ENCODE data around the gene PA2G4. TPM values are rescaled to one million over a fixed set of nuclear protein-coding genes. Genes with fewer than 3 reads are reported as not detected.
"Not testable (repeated sequence)": the region's sequence is repeated elsewhere in the genome, so short reads cannot be mapped to it uniquely, and the experiment has no call there.

PA2G4 gene
- total RNA-seq, 1 donor from 2014 or later = 141 TPM

- Mint-ChIP-seq H3K27me3 (peaks cover 4% of the 10 kb centered on the region), H3K4me3 (peak within 1 kb of the TSS; percentile 99), H3K4me1 (ENCODE audit: unreplicated experiment) (peaks cover 15% of the 10 kb centered on the region), H3K36me3 (peaks cover 31% of the 10 kb centered on the region), H3K27ac (peak within 1 kb of the TSS; percentile 98), H3K9me3 (no peaks in the 10 kb centered on the region)
- peak; percentile 93 for DNase-seq (ENCODE audit: extremely low spot score, unreplicated experiment)
- peak; percentile 6 for TF ChIP-seq CTCF (conservative IDR thresholded peaks at IDR 0.05)
Observed at GRCh38 chr12:56116267-56117081, 12.1 kb downstream of the PA2G4 start, which contains the start of gene RPL41. RPL41 (plus strand) TSS chr12:56116633.

- peak overlapping the region; percentile 99 for H3K4me3 Mint-ChIP-seq
- H3K4me1 Mint-ChIP-seq (ENCODE audit: unreplicated experiment) = peaks cover 15% of the 10 kb centered on the region
- peak overlapping the region; percentile 98 for H3K27ac Mint-ChIP-seq
- not testable (repeated sequence) for H3K9me3 Mint-ChIP-seq; DNase-seq (ENCODE audit: extremely low spot score, unreplicated experiment); H3K27me3 Mint-ChIP-seq
- peaks cover 29% of the 10 kb centered on the region for H3K36me3 Mint-ChIP-seq
Observed at GRCh38 chr12:56117082-56117706, 12.8 kb downstream of the PA2G4 start.

GRCh38 chr12:56117778-56118687, 13.7 kb downstream of the PA2G4 start, which contains the start of gene ZC3H10:
ZC3H10 (plus strand) TSS chr12:56118266; CDS start chr12:56120563, 2,297 bp downstream.
- H3K27ac Mint-ChIP-seq = peak within 1 kb of the TSS; percentile 98
- peak; percentile 98 for DNase-seq (ENCODE audit: extremely low spot score, unreplicated experiment)
- peaks cover 4% of the 10 kb centered on the region for H3K27me3 Mint-ChIP-seq
- H3K9me3 Mint-ChIP-seq = no peaks in the 10 kb centered on the region
- H3K4me3 Mint-ChIP-seq = peak within 1 kb of the TSS; percentile 99
- peaks cover 15% of the 10 kb centered on the region for H3K4me1 Mint-ChIP-seq (ENCODE audit: unreplicated experiment)
- TF ChIP-seq CTCF (conservative IDR thresholded peaks at IDR 0.05) = peak; percentile 60
- peaks cover 27% of the 10 kb centered on the region for H3K36me3 Mint-ChIP-seq

GRCh38 chr12:56118688-56119357, 14.5 kb downstream of the PA2G4 start:
- peak overlapping the region; percentile 99 for H3K4me3 Mint-ChIP-seq
- DNase-seq (ENCODE audit: extremely low spot score, unreplicated experiment) = no peak
- no peaks in the 10 kb centered on the region for H3K9me3 Mint-ChIP-seq
- peaks cover 4% of the 10 kb centered on the region for H3K27me3 Mint-ChIP-seq
- TF ChIP-seq CTCF (conservative IDR thresholded peaks at IDR 0.05) = no peak
- H3K36me3 Mint-ChIP-seq = peaks cover 21% of the 10 kb centered on the region
- H3K4me1 Mint-ChIP-seq (ENCODE audit: unreplicated experiment) = peaks cover 18% of the 10 kb centered on the region
- H3K27ac Mint-ChIP-seq = peak overlapping the region; percentile 98

- no peaks in the 10 kb centered on the region for H3K9me3 Mint-ChIP-seq
- peak overlapping the region; percentile 99 for H3K4me3 Mint-ChIP-seq
- no peak for DNase-seq (ENCODE audit: extremely low spot score, unreplicated experiment)
- H3K27ac Mint-ChIP-seq = peak overlapping the region; percentile 98
- H3K36me3 Mint-ChIP-seq = peaks cover 20% of the 10 kb centered on the region
- H3K4me1 Mint-ChIP-seq (ENCODE audit: unreplicated experiment) = peaks cover 23% of the 10 kb centered on the region
- TF ChIP-seq CTCF (conservative IDR thresholded peaks at IDR 0.05) = peak; percentile 84
- H3K27me3 Mint-ChIP-seq = peaks cover 4% of the 10 kb centered on the region
Observed at GRCh38 chr12:56119361-56119796, 15.0 kb downstream of the PA2G4 start.
